Osteoblast (primary cell): ENCODE data around the gene ANHX. TPM values are rescaled to one million over a fixed set of nuclear protein-coding genes. Genes with fewer than 3 reads are reported as not detected.

Source experiments
- DNase-seq: peaks from one replicate; pipeline ENCODE4 v3.0.0; 2011; ENCODE audit warnings: low spot score, mixed read lengths; ENCODE audit not compliant: insufficient read length; ENCODE audit errors: missing footprints
- H2AFZ ChIP-seq: 2 replicates; pipeline ENCODE4 v1.6.0; 2011; ENCODE audit warnings: mild to moderate bottlenecking, low read length
- H3K27ac ChIP-seq: 2 replicates; pipeline ENCODE4 v1.5.1; 2011; ENCODE audit warnings: mild to moderate bottlenecking, low read depth, low read length, moderate library complexity
- H3K27me3 ChIP-seq: 2 replicates; pipeline ENCODE4 v1.6.0; 2012; ENCODE audit warnings: mild to moderate bottlenecking, control low read depth, inconsistent platforms, low read length, moderate library complexity; ENCODE audit not compliant: insufficient read depth
- H3K36me3 ChIP-seq: 2 replicates; pipeline ENCODE4 v1.5.1; 2011; ENCODE audit warnings: mild to moderate bottlenecking, low read length, control low read depth, moderate library complexity; ENCODE audit not compliant: insufficient read depth
- H3K4me1 ChIP-seq: 2 replicates; pipeline ENCODE4 v1.5.1; 2011; ENCODE audit warnings: mild to moderate bottlenecking, low read length, control low read depth, moderate library complexity; ENCODE audit not compliant: insufficient read depth
- H3K4me2 ChIP-seq: 2 replicates; pipeline ENCODE4 v1.6.0; 2011; ENCODE audit warnings: mild to moderate bottlenecking, low read length; ENCODE audit not compliant: insufficient read depth
- H3K4me3 ChIP-seq: fragments of 200-600 bp; sonication (generic); 3 replicates; pipeline ENCODE4 v1.5.1; 2012; ENCODE audit warnings: mild to moderate bottlenecking, low read length, inconsistent platforms; ENCODE audit not compliant: insufficient read depth
- H3K79me2 ChIP-seq: 2 replicates; pipeline ENCODE4 v1.6.0; 2012; ENCODE audit warnings: mild to moderate bottlenecking, low read length, control low read depth, inconsistent platforms; ENCODE audit not compliant: insufficient read depth
- H3K9me3 ChIP-seq: 2 replicates; pipeline ENCODE4 v1.5.1; 2011; ENCODE audit warnings: low read depth, low read length, control low read depth
- H4K20me1 ChIP-seq: 2 replicates; pipeline ENCODE4 v1.6.0; 2012; ENCODE audit warnings: mild to moderate bottlenecking, low read length, control low read depth; ENCODE audit not compliant: insufficient read depth
- CTCF ChIP-seq: IDR thresholded peaks from 2 replicates; pipeline ENCODE4 v1.5.1; 2011; ENCODE audit warnings: mild to moderate bottlenecking, low read depth, low read length, moderate library complexity; ENCODE audit errors: extremely low read depth
- total RNA-seq: library from RNA; depleted of rRNA; stranded (reverse); fragments of >200 nt; gene quantifications from 2 replicates; pipeline ENCODE4 v1.2.3, GENCODE V29; 2012

Gene ANHX
- total RNA-seq, 1 donor, result not detected

GRCh38 chr12:133220521-133220920 is 15.2 kb downstream of the ANHX start:
- Histone ChIP-seq H4K20me1 (no peaks in the 10 kb centered on the region), H3K9me3 (peaks cover 6% of the 10 kb centered on the region), H2AFZ (no peak overlapping the region), H3K36me3 (no peaks in the 10 kb centered on the region), H3K4me3 (no peak overlapping the region), H3K79me2 (no peaks in the 10 kb centered on the region), H3K27me3 (no peaks in the 10 kb centered on the region), H3K4me2 (no peak overlapping the region), H3K27ac (no peak overlapping the region), H3K4me1 (no peaks in the 10 kb centered on the region)
- DNase-seq, result no peak
- TF ChIP-seq CTCF, result no peak

- H4K20me1 ChIP-seq, result no peaks in the 10 kb centered on the region
- no peak overlapping the region for H3K4me2 ChIP-seq
- no peak for TF ChIP-seq CTCF
- peaks cover 12% of the 10 kb centered on the region for H3K9me3 ChIP-seq
- no peaks in the 10 kb centered on the region for H3K79me2 ChIP-seq
- no peaks in the 10 kb centered on the region for H3K27me3 ChIP-seq
- DNase-seq, result no peak
- H3K27ac ChIP-seq, result no peak overlapping the region
- no peak overlapping the region for H3K4me3 ChIP-seq
- no peak overlapping the region for H2AFZ ChIP-seq
- H3K36me3 ChIP-seq, result no peaks in the 10 kb centered on the region
- no peaks in the 10 kb centered on the region for H3K4me1 ChIP-seq
Observed at GRCh38 chr12:133217219-133217618, 18.5 kb downstream of the ANHX start.

- Histone ChIP-seq H4K20me1 (no peaks in the 10 kb centered on the region), H3K4me1 (no peaks in the 10 kb centered on the region), H3K36me3 (no peaks in the 10 kb centered on the region), H3K9me3 (peaks cover 17% of the 10 kb centered on the region), H3K4me2 (no peak overlapping the region), H3K27me3 (no peaks in the 10 kb centered on the region), H3K4me3 (no peak overlapping the region), H3K79me2 (no peaks in the 10 kb centered on the region), H3K27ac (no peak overlapping the region), H2AFZ (no peak overlapping the region)
- TF ChIP-seq CTCF, result no peak
- no peak for DNase-seq
Observed at GRCh38 chr12:133215724-133216123, 20.0 kb downstream of the ANHX start.

- peaks cover 22% of the 10 kb centered on the region for H3K36me3 ChIP-seq
- DNase-seq, result no peak
- no peak for TF ChIP-seq CTCF
Observed at GRCh38 chr12:133206390-133206789, 29.3 kb downstream of the ANHX start.

More at GRCh38 chr12:133206390-133206789, 29.3 kb downstream of the ANHX start:
- H3K27me3 ChIP-seq, result no peaks in the 10 kb centered on the region
- H3K4me2 ChIP-seq, result no peak overlapping the region
- no peaks in the 10 kb centered on the region for H3K4me1 ChIP-seq
- H3K79me2 ChIP-seq, result no peaks in the 10 kb centered on the region
- H4K20me1 ChIP-seq, result no peaks in the 10 kb centered on the region
- H3K4me3 ChIP-seq, result no peak overlapping the region
- peaks cover 59% of the 10 kb centered on the region for H3K9me3 ChIP-seq
- H2AFZ ChIP-seq, result no peak overlapping the region
- H3K27ac ChIP-seq, result no peak overlapping the region
